CD14-positive monocyte (primary cell): ENCODE results near the gene RNF126. TPM values are rescaled to one million over a fixed set of nuclear protein-coding genes. Genes with fewer than 3 reads are reported as not detected.

ENCODE experiments used
- DNase-seq, 3 donors: peaks; one replicate each; pipeline ENCODE4 v3.0.0-alpha.2; 2011 to 2022
- H2AFZ ChIP-seq: 2 replicates; pipeline ENCODE4 v1.6.0; 2012; ENCODE audit warnings: mild to moderate bottlenecking, low read depth, low read length, inconsistent platforms; ENCODE audit not compliant: insufficient read depth, poor library complexity, severe bottlenecking
- H3K27ac ChIP-seq, 2 donors: 1 replicate in 1 of 2; 2 replicates in 1 of 2; pipeline ENCODE4 v1.5.1; 2012 to 2013; ENCODE audit warnings: low read length in 2 of 2, control low read depth in 1 of 2, inconsistent platforms in 1 of 2, low read depth in 1 of 2, mild to moderate bottlenecking in 1 of 2
- H3K27me3 ChIP-seq, 2 donors: one replicate each; pipeline versions ENCODE4 v1.6.0 to v1.6.1; 2011 to 2013; ENCODE audit warnings: low read length in 2 of 2; ENCODE audit not compliant: control insufficient read depth in 2 of 2, insufficient read depth in 2 of 2
- H3K36me3 ChIP-seq, 2 donors: replicated peaks in 1 of 2; 1 replicate in 1 of 2; 2 replicates in 1 of 2; pipeline versions ENCODE4 v1.5.1 to v1.6.1; 2012 to 2013; ENCODE audit warnings: low read length in 2 of 2, control low read depth in 1 of 2, inconsistent platforms in 1 of 2, mild to moderate bottlenecking in 1 of 2; ENCODE audit not compliant: insufficient read depth in 2 of 2, control insufficient read depth in 1 of 2
- H3K4me1 ChIP-seq, 2 donors: 1 replicate in 1 of 2; 2 replicates in 1 of 2; pipeline versions ENCODE4 v1.5.1 to v1.6.1; 2012 to 2013; ENCODE audit warnings: low read length in 2 of 2, control low read depth in 1 of 2, inconsistent platforms in 1 of 2, mild to moderate bottlenecking in 1 of 2, moderate library complexity in 1 of 2; ENCODE audit not compliant: insufficient read depth in 2 of 2, control insufficient read depth in 1 of 2
- H3K4me2 ChIP-seq: replicated peaks from 2 replicates; pipeline ENCODE3; 2012; ENCODE audit warnings: low read length, moderate library complexity, mild to moderate bottlenecking; ENCODE audit not compliant: poor library complexity, severe bottlenecking; ENCODE audit errors: extremely low read depth
- H3K4me3 ChIP-seq, 3 experiments: fragments of 200-600 bp in 1 of 3; sonication (generic) in 1 of 3; replicated peaks in 1 of 3; 1 replicate in 2 of 3; 2 replicates in 1 of 3; pipeline ENCODE4 v1.5.1; 2011 to 2013; ENCODE audit warnings: low read length in 3 of 3, mild to moderate bottlenecking in 3 of 3, control low read depth in 2 of 3, low read depth in 2 of 3, inconsistent platforms in 1 of 3, moderate library complexity in 1 of 3
- H3K79me2 ChIP-seq: 2 replicates; pipeline ENCODE4 v1.6.0; 2012; ENCODE audit warnings: mild to moderate bottlenecking, control low read depth, inconsistent platforms, low read length, moderate library complexity; ENCODE audit not compliant: insufficient read depth
- H3K9ac ChIP-seq: 2 replicates; pipeline ENCODE4 v1.6.0; 2017; ENCODE audit warnings: low read length, mild to moderate bottlenecking; ENCODE audit not compliant: insufficient read depth, poor library complexity, severe bottlenecking
- H3K9me3 ChIP-seq, 2 donors: replicated peaks in 1 of 2; 1 replicate in 1 of 2; 2 replicates in 1 of 2; pipeline versions ENCODE4 v1.5.1 to v1.6.1; 2012 to 2013; ENCODE audit warnings: low read length in 2 of 2, control low read depth in 1 of 2; ENCODE audit not compliant: control insufficient read depth in 1 of 2, insufficient read depth in 1 of 2
- H4K20me1 ChIP-seq: 2 replicates; pipeline ENCODE4 v1.6.0; 2012; ENCODE audit warnings: mild to moderate bottlenecking, low read length, control low read depth, moderate library complexity; ENCODE audit not compliant: insufficient read depth
- H3K27ac Mint-ChIP-seq, 7 donors: one replicate each; pipeline ENCODE4 v1.8.0; 2020; ENCODE audit warnings: mild to moderate bottlenecking in 7 of 7, mixed read lengths in 7 of 7, moderate library complexity in 6 of 7, inconsistent platforms in 2 of 7
- H3K27me3 Mint-ChIP-seq, 3 donors: one replicate each; pipeline ENCODE4 v1.8.0; 2021 to 2022; ENCODE audit warnings: low read depth in 3 of 3, mild to moderate bottlenecking in 3 of 3, mixed read lengths in 3 of 3, moderate library complexity in 3 of 3, inconsistent platforms in 1 of 3
- H3K36me3 Mint-ChIP-seq, 2 donors: one replicate each; pipeline ENCODE4 v1.8.0; 2020; ENCODE audit warnings: mixed read lengths in 2 of 2, inconsistent platforms in 1 of 2, mild to moderate bottlenecking in 1 of 2
- H3K4me1 Mint-ChIP-seq: one replicate; pipeline ENCODE4 v1.8.0; 2020; ENCODE audit warnings: mild to moderate bottlenecking, mixed read lengths
- H3K4me3 Mint-ChIP-seq, 2 donors: one replicate each; pipeline ENCODE4 v1.8.0; 2020; ENCODE audit warnings: mild to moderate bottlenecking in 2 of 2, mixed read lengths in 2 of 2, moderate library complexity in 1 of 2
- H3K9me3 Mint-ChIP-seq, 7 donors: one replicate each; pipeline ENCODE4 v1.8.0; 2020 to 2022; ENCODE audit warnings: mixed read lengths in 7 of 7, mild to moderate bottlenecking in 6 of 7, moderate library complexity in 6 of 7, inconsistent platforms in 2 of 7
- WGBS: methylation state at CpG from one replicate; pipeline ENCODE4 v1.1.5; 2013; ENCODE audit warnings: missing lambda C conversion rate; ENCODE audit not compliant: insufficient coverage; 5-methylcytosine and 5-hydroxymethylcytosine counted together
- intact Hi-C, 2 donors: fragments of 100-400 bp; cut with micrococcal nuclease; formaldehyde crosslinking; loops; one replicate each; pipeline versions ENCODE4 v1.15.0 to v1.15.1; 2023
- polyA plus RNA-seq, 3 donors: library from polyadenylated mRNA; depleted of rRNA in 1 of 3; unstranded in 2 of 3; stranded (reverse) in 1 of 3; fragments of 300-500 nt in 2 of 3; fragments of >200 nt in 1 of 3; fragmentation: Illumina TruSeq in 2 of 3; gene quantifications; 1 replicate in 2 of 3; 2 replicates in 1 of 3; pipeline ENCODE4 v1.2.3, GENCODE V29; 2012 to 2021
- TF ChIP-seq, protein P1 (sequence below): fragments of 200-600 bp; IDR thresholded peaks from one replicate; pipeline ENCODE4 v1.8.0; 2022; ENCODE audit warnings: antibody characterized with exemption, mild to moderate bottlenecking

Gene RNF126
- polyA plus RNA-seq, 3 donors, result 29.1 to 51.6 (median 31.6) TPM

DNA sequence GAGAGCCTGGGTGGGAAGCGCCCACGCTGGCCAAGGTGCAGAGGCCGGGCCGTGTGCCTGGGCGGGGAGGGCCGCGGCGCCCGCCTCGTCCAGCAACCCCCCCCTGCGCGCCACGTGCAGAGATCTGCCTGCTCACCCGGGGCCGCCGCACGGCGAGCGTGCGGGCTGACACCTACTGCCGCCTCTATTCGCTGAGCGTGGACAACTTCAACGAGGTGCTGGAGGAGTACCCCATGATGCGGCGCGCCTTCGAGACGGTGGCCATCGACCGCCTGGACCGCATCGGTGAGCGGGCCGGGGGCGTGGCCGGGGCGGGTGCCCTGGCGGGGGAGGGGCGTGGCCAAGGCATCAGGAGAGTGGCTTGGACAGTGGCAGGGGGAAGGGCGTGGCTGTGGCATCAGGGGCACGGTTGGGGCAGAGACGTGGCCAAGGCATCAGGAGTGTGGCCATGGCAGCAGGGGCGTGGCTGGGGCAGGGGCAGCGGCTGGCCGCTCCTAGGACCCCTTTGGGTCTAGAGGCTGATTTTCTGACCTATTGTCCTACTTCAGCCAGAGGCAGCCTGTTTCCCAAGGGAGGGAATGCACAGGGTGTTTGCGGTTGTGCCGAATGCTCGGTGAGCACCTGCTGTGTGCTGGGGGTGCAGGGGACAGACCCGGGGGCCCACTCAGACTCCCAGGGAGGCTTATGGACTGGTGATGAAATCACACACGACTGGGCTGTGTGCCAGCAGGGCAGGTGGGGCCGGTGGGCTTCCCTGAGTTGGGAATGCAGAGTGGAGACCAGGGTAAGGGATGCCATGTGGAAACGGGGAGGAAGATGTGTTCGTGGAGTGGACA, 49.1 kb downstream of the RNF126 start:
- WGBS, result 81% methylated on average over 53 of the region's 54 CpGs
- H2AFZ ChIP-seq, result no peak overlapping the region
- H3K27me3 ChIP-seq, result peaks cover 0 to 34% of the 10 kb centered on the region in 2 donors
- no peak overlapping the region for H3K27ac Mint-ChIP-seq
- no peaks in the 10 kb centered on the region for H4K20me1 ChIP-seq
- no peak overlapping the region for H3K27ac ChIP-seq
- intact Hi-C loops, result no loop called here
- H3K36me3 ChIP-seq, result peaks cover 11 to 12% of the 10 kb centered on the region in 2 donors
- H3K4me1 Mint-ChIP-seq, result peaks cover 18% of the 10 kb centered on the region
- H3K9ac ChIP-seq, result no peak overlapping the region
- peaks cover 25 to 59% (median 27%) of the 10 kb centered on the region in 3 donors for H3K27me3 Mint-ChIP-seq
- no peak for DNase-seq
- no peak overlapping the region for H3K4me3 ChIP-seq
- H3K9me3 Mint-ChIP-seq, result peaks cover 0 to 4% (median 1%) of the 10 kb centered on the region in 7 donors
- peak overlapping the region in 1 of 2 donors; percentile 73 for H3K4me3 Mint-ChIP-seq
- peaks cover 16 to 17% of the 10 kb centered on the region in 2 donors for H3K36me3 Mint-ChIP-seq
- H3K9me3 ChIP-seq, result no peaks in the 10 kb centered on the region
- TF ChIP-seq, protein P1, sequence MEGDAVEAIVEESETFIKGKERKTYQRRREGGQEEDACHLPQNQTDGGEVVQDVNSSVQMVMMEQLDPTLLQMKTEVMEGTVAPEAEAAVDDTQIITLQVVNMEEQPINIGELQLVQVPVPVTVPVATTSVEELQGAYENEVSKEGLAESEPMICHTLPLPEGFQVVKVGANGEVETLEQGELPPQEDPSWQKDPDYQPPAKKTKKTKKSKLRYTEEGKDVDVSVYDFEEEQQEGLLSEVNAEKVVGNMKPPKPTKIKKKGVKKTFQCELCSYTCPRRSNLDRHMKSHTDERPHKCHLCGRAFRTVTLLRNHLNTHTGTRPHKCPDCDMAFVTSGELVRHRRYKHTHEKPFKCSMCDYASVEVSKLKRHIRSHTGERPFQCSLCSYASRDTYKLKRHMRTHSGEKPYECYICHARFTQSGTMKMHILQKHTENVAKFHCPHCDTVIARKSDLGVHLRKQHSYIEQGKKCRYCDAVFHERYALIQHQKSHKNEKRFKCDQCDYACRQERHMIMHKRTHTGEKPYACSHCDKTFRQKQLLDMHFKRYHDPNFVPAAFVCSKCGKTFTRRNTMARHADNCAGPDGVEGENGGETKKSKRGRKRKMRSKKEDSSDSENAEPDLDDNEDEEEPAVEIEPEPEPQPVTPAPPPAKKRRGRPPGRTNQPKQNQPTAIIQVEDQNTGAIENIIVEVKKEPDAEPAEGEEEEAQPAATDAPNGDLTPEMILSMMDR, result no peak
- H3K79me2 ChIP-seq, result no peaks in the 10 kb centered on the region
- peaks cover 22 to 27% of the 10 kb centered on the region in 2 donors for H3K4me1 ChIP-seq
- no peak overlapping the region for H3K4me2 ChIP-seq

DNA sequence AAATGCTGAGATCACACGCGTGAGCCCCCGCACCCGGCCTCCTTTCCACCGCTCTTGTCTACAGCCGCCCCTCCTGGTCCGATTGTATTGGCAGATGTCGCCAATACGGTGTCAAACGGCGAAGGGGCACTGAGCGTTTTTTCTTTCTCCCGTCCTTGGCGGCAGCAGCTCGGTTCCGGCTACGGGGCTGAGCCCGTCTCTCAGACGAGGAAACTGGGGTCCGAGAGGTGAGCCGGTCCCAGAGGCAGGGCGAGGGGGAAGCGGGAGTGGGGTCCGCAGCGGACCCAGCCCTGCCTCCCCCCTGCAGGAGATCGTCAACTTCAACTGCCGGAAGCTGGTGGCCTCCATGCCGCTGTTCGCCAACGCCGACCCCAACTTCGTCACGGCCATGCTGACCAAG, 50.1 kb downstream of the RNF126 start:
- peak overlapping the region in 1 of 2 donors; percentile 53 for H3K4me3 Mint-ChIP-seq
- Histone ChIP-seq H4K20me1 (no peaks in the 10 kb centered on the region), H3K27ac (no peak overlapping the region), H3K9ac (no peak overlapping the region), H3K27me3 (peaks cover 0 to 34% of the 10 kb centered on the region in 2 donors), H3K4me1 (peaks cover 30 to 37% of the 10 kb centered on the region in 2 donors), H3K36me3 (peaks cover under 1 to 3% of the 10 kb centered on the region in 2 donors), H3K4me2 (no peak overlapping the region), H3K4me3 (no peak overlapping the region), H3K79me2 (no peaks in the 10 kb centered on the region), H2AFZ (no peak overlapping the region), H3K9me3 (no peaks in the 10 kb centered on the region)
- peaks cover 25 to 59% (median 25%) of the 10 kb centered on the region in 3 donors for H3K27me3 Mint-ChIP-seq
- peaks cover 0 to 4% (median 0%) of the 10 kb centered on the region in 7 donors for H3K9me3 Mint-ChIP-seq
- DNase-seq, result no peak
- 79% methylated on average over 33 of the region's 33 CpGs for WGBS
- peaks cover 21% of the 10 kb centered on the region for H3K4me1 Mint-ChIP-seq
- intact Hi-C loops, result no loop called here
- H3K36me3 Mint-ChIP-seq, result peaks cover 6 to 7% of the 10 kb centered on the region in 2 donors
- TF ChIP-seq, protein P1, result no peak
- H3K27ac Mint-ChIP-seq, result no peak overlapping the region
